Epithelial cell of esophagus (primary cell): ENCODE results near the gene CCL20.
A peak's percentile ranks its signal among the peaks of the same experiment; 100 is the strongest.

Experiments
- DNase-seq: peaks from one replicate; pipeline ENCODE4 v3.0.0; 2010; ENCODE audit warnings: low read depth
- H3K4me3 ChIP-seq: 2 replicates; pipeline ENCODE4 v1.5.1; 2011; ENCODE audit warnings: mild to moderate bottlenecking, low read length, control low read depth
- TF ChIP-seq, protein P1 (sequence below): IDR thresholded peaks from 2 replicates; pipeline ENCODE4 v1.5.1; 2011; ENCODE audit warnings: low read depth, mild to moderate bottlenecking, low read length, control low read depth, inconsistent platforms; ENCODE audit not compliant: insufficient read depth; ENCODE audit errors: missing control alignments

CCL20 gene

DNA sequence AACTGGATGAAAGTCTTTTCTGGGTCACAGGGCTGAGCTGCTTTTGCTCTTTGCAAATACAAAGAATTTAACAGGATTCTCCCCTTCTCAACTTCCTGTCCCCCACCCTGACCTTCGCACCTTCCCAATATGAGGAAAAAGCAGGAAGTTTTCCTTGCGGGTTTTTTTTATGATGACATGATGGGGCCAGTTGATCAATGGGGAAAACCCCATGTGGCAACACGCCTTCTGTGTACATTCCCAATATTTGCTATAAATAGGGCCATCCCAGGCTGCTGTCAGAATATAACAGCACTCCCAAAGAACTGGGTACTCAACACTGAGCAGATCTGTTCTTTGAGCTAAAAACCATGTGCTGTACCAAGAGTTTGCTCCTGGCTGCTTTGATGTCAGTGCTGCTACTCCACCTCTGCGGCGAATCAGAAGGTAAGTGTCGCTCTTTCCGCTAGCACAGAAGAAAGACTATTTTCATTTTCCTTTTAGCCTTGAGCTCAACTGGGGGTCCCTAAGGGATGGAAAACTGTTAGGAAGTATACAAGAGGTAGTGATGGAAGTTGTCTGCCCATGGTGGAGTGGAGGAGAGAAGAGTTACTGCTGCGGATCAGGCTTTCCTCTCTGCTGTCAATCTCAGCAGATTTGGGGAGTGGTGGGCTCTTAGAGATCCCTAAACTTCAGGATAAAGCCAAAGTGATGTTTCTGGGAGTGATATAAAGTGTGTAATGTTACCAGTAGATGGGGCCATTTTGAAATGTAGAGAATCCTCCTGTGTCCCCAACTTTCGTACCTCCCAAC, at the start of gene CCL20:
Gene CCL20, plus strand, starts transcription at position 281 of the 792 bp plus-strand sequence. Its CDS starts 70 bp downstream, at position 351.
- TF ChIP-seq, protein P1, sequence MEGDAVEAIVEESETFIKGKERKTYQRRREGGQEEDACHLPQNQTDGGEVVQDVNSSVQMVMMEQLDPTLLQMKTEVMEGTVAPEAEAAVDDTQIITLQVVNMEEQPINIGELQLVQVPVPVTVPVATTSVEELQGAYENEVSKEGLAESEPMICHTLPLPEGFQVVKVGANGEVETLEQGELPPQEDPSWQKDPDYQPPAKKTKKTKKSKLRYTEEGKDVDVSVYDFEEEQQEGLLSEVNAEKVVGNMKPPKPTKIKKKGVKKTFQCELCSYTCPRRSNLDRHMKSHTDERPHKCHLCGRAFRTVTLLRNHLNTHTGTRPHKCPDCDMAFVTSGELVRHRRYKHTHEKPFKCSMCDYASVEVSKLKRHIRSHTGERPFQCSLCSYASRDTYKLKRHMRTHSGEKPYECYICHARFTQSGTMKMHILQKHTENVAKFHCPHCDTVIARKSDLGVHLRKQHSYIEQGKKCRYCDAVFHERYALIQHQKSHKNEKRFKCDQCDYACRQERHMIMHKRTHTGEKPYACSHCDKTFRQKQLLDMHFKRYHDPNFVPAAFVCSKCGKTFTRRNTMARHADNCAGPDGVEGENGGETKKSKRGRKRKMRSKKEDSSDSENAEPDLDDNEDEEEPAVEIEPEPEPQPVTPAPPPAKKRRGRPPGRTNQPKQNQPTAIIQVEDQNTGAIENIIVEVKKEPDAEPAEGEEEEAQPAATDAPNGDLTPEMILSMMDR, result peak; percentile 10
- peak; percentile 61 for DNase-seq
- no peak within 1 kb of the TSS for H3K4me3 ChIP-seq

DNA sequence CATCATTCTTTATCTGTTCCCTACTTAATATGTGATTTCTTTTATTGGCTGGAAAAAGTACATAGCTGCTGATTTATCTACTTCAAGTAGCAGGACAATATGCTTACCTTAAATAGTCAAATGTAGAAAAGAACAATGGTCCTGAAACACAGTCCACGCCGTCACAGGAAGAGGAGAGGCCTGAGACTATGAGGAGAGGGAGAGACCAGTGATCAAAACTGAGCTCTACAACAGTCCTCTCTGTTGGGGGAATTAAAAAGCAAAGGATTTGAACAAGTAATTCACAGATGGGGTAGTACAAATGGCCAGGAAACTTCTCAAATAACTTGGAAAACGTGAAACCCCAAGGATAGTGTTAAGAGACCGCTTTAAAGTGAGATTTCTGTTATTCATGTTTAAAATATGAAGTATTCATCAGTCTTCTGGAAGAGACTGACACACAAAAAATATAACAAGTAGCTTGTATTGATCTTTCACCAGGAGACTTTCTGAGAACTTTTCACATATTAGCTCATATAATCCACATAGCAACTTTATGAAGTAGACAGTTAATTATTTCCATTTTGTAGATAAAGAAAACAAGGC, 47.8 kb upstream of the CCL20 start:
- TF ChIP-seq, protein P1, result no peak
- DNase-seq, result no peak
- H3K4me3 ChIP-seq, result no peak overlapping the region

DNA sequence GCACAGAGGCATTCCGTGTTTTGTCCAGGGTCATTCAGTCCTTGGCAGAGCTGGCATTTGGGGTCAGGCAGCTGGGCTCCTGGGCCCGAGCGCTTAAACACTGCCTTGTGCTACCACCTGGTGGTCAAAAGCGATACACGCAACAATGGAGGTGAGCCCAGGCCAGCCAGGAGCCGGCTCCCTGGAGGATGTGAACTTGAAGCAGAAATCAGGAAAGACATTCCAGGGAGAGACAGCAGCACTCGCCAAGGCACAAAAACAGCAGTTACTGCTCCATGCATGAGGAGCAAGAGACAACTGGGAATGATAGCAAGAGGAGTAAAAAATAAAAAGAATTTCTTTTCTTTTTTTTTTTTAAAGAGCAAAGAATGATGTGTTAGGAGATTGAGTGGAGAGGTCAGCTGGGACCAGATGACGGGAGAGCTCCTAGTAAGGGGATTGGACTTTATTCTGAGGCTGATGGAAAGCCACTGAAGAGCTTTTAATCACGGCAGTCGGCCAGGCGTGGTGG, 47.2 kb upstream of the CCL20 start:
- DNase-seq, result peak; percentile 75
- H3K4me3 ChIP-seq, result no peak overlapping the region
- TF ChIP-seq, protein P1, result peak; percentile 82

- no peak for DNase-seq
- TF ChIP-seq, protein P1, result no peak
- H3K4me3 ChIP-seq, result no peak overlapping the region
These were observed 45.8 kb upstream of the CCL20 start for GRCh38 chr2:227767830-227768229.

- H3K4me3 ChIP-seq, result no peak overlapping the region
- TF ChIP-seq, protein P1, result no peak
- no peak for DNase-seq
These were observed 41.4 kb upstream of the CCL20 start for GRCh38 chr2:227772197-227772661.

DNA sequence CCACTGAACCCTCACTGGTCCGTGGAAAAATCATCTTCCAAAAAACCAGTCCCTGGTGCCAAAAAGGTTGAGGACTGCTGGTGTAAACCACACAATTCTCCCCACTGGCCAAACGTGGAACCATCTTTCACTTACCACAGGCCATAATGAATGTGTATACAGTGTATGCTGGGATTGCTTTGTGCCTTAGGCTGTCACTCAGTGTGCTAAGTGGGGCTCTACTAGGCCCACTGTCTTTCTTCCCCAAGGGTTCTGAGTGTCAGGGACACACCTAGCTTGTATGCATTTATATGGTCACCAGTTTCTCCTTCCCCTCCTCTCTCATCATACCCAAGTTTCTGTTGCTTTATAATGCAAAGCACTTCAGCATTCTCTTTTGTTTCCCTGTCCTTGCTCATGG, 40.7 kb upstream of the CCL20 start:
- no peak overlapping the region for H3K4me3 ChIP-seq
- no peak for DNase-seq
- TF ChIP-seq, protein P1, result no peak
